Osteocyte (in vitro differentiated cells): ENCODE results near the gene SMIM35. TPM values are rescaled to one million over a fixed set of nuclear protein-coding genes. Genes with fewer than 3 reads are reported as not detected.

Experiments used
- DNase-seq: peaks from one replicate; pipeline ENCODE4 v3.0.0; 2021; ENCODE audit warnings: mixed read lengths; ENCODE audit not compliant: unreplicated experiment; ENCODE audit errors: extremely low spot score
- H3K27ac Mint-ChIP-seq: one replicate; pipeline ENCODE4 v1.8.0; 2021; ENCODE audit warnings: mild to moderate bottlenecking, mixed read lengths; ENCODE audit not compliant: unreplicated experiment
- H3K27me3 Mint-ChIP-seq: one replicate; pipeline ENCODE4 v1.8.0; 2021; ENCODE audit warnings: mixed read lengths; ENCODE audit not compliant: unreplicated experiment
- H3K36me3 Mint-ChIP-seq: one replicate; pipeline ENCODE4 v1.8.0; 2021; ENCODE audit warnings: mixed read lengths; ENCODE audit not compliant: unreplicated experiment
- H3K4me1 Mint-ChIP-seq: one replicate; pipeline ENCODE4 v1.8.0; 2021; ENCODE audit warnings: mixed read lengths; ENCODE audit not compliant: unreplicated experiment
- H3K4me3 Mint-ChIP-seq: one replicate; pipeline ENCODE4 v1.8.0; 2021; ENCODE audit warnings: mild to moderate bottlenecking, moderate library complexity, mixed read lengths; ENCODE audit not compliant: unreplicated experiment
- H3K9me3 Mint-ChIP-seq: one replicate; pipeline ENCODE4 v1.8.0; 2021; ENCODE audit warnings: mixed read lengths; ENCODE audit not compliant: unreplicated experiment
- total RNA-seq: library from RNA; stranded (reverse); gene quantifications from 2 replicates; pipeline ENCODE4 v1.2.1, GENCODE V29; 2021
- TF ChIP-seq, protein P1 (sequence below): fragments of 200-600 bp; sonication (generic); IDR thresholded peaks from 2 replicates; pipeline ENCODE4 v1.5.0; 2021; ENCODE audit warnings: antibody characterized with exemption, mild to moderate bottlenecking, moderate library complexity

Gene SMIM35
- total RNA-seq, 1 donor from 2014 or later: not detected

GRCh38 chr11:118045191-118045590 lies 41.6 kb downstream of the SMIM35 start:
- Mint-ChIP-seq H3K4me1 (no peaks in the 10 kb centered on the region), H3K36me3 (no peaks in the 10 kb centered on the region), H3K4me3 (no peak overlapping the region), H3K9me3 (no peaks in the 10 kb centered on the region), H3K27me3 (peaks cover 30% of the 10 kb centered on the region), H3K27ac (no peak overlapping the region)
- no peak for DNase-seq
- TF ChIP-seq, protein P1, sequence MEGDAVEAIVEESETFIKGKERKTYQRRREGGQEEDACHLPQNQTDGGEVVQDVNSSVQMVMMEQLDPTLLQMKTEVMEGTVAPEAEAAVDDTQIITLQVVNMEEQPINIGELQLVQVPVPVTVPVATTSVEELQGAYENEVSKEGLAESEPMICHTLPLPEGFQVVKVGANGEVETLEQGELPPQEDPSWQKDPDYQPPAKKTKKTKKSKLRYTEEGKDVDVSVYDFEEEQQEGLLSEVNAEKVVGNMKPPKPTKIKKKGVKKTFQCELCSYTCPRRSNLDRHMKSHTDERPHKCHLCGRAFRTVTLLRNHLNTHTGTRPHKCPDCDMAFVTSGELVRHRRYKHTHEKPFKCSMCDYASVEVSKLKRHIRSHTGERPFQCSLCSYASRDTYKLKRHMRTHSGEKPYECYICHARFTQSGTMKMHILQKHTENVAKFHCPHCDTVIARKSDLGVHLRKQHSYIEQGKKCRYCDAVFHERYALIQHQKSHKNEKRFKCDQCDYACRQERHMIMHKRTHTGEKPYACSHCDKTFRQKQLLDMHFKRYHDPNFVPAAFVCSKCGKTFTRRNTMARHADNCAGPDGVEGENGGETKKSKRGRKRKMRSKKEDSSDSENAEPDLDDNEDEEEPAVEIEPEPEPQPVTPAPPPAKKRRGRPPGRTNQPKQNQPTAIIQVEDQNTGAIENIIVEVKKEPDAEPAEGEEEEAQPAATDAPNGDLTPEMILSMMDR: no peak

DNA sequence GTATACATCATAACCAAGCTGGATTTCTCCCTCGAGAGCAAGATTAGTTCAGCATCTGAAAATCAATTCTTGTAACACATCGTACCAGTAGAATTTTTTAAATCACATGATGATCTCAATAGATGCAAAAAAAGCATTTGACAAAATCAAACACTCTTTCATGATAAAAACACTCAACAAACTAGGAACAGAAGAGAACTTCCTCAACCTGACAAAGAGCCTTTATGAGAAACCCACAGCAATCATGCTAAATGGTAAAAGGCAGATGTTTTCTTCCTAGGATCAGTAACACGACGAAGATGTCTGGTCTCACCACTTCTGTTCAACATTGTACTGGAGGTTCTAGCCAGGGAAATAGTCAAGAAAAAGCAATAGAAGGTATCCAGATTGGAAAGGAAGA lies 44.0 kb downstream of the SMIM35 start:
- DNase-seq: no peak
- no peak overlapping the region for H3K27ac Mint-ChIP-seq
- H3K4me3 Mint-ChIP-seq: no peak overlapping the region
- H3K9me3 Mint-ChIP-seq: no peaks in the 10 kb centered on the region
- H3K36me3 Mint-ChIP-seq: no peaks in the 10 kb centered on the region
- H3K4me1 Mint-ChIP-seq: no peaks in the 10 kb centered on the region
- H3K27me3 Mint-ChIP-seq: peaks cover 35% of the 10 kb centered on the region
- TF ChIP-seq, protein P1: no peak

DNA sequence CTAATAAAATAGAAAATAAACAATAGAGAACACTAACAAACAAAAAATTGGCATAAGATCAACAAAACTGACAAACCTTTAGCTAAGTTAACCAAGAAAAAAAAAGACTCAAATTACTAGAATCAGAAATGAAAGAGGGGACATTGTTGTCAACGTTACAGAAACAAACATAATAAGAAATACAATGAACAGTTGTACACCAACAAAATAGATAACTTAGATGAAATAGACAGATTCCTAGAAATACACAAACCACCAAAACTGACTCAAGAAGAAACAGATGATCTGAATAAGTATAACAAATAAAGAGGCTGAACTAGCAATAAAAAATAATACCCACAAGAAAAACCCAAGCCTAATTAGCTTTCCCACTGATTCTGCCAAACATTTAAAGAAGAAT lies 44.6 kb downstream of the SMIM35 start:
- peaks cover 31% of the 10 kb centered on the region for H3K27me3 Mint-ChIP-seq
- no peaks in the 10 kb centered on the region for H3K36me3 Mint-ChIP-seq
- H3K9me3 Mint-ChIP-seq: no peaks in the 10 kb centered on the region
- TF ChIP-seq, protein P1: no peak
- H3K27ac Mint-ChIP-seq: no peak overlapping the region
- H3K4me1 Mint-ChIP-seq: no peaks in the 10 kb centered on the region
- no peak overlapping the region for H3K4me3 Mint-ChIP-seq
- DNase-seq: no peak

DNA sequence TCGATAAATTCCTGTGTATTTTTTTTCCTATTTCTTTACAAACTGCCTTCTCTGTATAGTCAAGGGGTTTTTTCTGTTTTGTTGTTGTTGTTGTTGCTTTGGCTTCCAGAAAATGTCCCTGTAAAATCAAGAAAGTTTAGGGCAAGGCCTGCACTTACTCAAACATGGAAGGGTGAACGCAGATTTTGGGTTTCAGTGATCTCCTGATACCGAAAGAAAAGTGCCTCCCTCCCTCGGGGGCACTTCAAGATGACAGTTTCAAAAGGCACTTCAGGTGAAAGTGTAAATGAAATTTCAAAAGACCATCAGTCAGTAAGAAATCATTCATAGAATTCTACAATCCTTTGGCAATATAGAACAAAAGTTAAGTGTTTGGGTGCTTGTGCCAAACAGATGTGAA lies 53.3 kb downstream of the SMIM35 start:
- no peak overlapping the region for H3K27ac Mint-ChIP-seq
- no peak overlapping the region for H3K4me3 Mint-ChIP-seq
- H3K36me3 Mint-ChIP-seq: no peaks in the 10 kb centered on the region
- no peak for DNase-seq
- TF ChIP-seq, protein P1: no peak
- no peaks in the 10 kb centered on the region for H3K4me1 Mint-ChIP-seq
- no peaks in the 10 kb centered on the region for H3K9me3 Mint-ChIP-seq
- peaks cover 8% of the 10 kb centered on the region for H3K27me3 Mint-ChIP-seq

- Mint-ChIP-seq H3K4me3 (no peak overlapping the region), H3K36me3 (no peaks in the 10 kb centered on the region), H3K9me3 (peaks cover 4% of the 10 kb centered on the region), H3K4me1 (no peaks in the 10 kb centered on the region), H3K27me3 (peaks cover 6% of the 10 kb centered on the region), H3K27ac (no peak overlapping the region)
- DNase-seq: no peak
- TF ChIP-seq, protein P1: no peak
These were observed 58.1 kb downstream of the SMIM35 start for GRCh38 chr11:118028626-118029025.
